Stomach (tissue), 9 donors: ENCODE data around the gene JAML. TPM values are rescaled to one million over a fixed set of nuclear protein-coding genes. Genes with fewer than 3 reads are reported as not detected.

Source experiments
- DNase-seq, 2 donors: peaks; one replicate each; pipeline versions ENCODE4 v3.0.0 to v3.0.0-alpha.2; 2013 to 2019
- H3K27ac ChIP-seq, 5 donors: fragments of 200-600 bp in 4 of 5; sonication (generic) in 4 of 5; one replicate each; pipeline ENCODE4 v1.5.1; 2013 to 2019; ENCODE audit warnings: mild to moderate bottlenecking in 1 of 5, moderate library complexity in 1 of 5
- H3K27me3 ChIP-seq, 3 donors: fragments of 200-600 bp; sonication (generic); one replicate each; pipeline ENCODE4 v1.5.1; 2017 to 2019; ENCODE audit warnings: mixed run types in 1 of 3
- H3K36me3 ChIP-seq, 4 donors: fragments of 200-600 bp; sonication (generic); 1 replicate in 3 of 4; 2 replicates in 1 of 4; pipeline ENCODE4 v1.5.1; 2016 to 2019
- H3K4me1 ChIP-seq, 4 donors: fragments of 200-600 bp; sonication (generic); one replicate each; pipeline ENCODE4 v1.5.1; 2016 to 2019
- H3K4me3 ChIP-seq, 4 donors: fragments of 200-600 bp; sonication (generic) in 3 of 4; one replicate each; pipeline ENCODE4 v1.5.1; 2016 to 2019; ENCODE audit warnings: mild to moderate bottlenecking in 1 of 4
- H3K9me3 ChIP-seq, 4 donors: fragments of 200-600 bp; sonication (generic); one replicate each; pipeline ENCODE4 v1.5.1; 2016 to 2019
- EP300 ChIP-seq: sonication (generic); formaldehyde crosslinking; IDR thresholded peaks from one replicate; pipeline ENCODE4 v1.6.1; 2017; ENCODE audit warnings: antibody characterized with exemption
- POLR2A ChIP-seq, 4 donors: fragments of 450-650 bp; IDR thresholded peaks; one replicate each; pipeline ENCODE4 v1.6.1; 2016; ENCODE audit warnings: antibody characterized with exemption in 4 of 4, control low read depth in 2 of 4, mild to moderate bottlenecking in 1 of 4, moderate library complexity in 1 of 4
- POLR2AphosphoS5 ChIP-seq, 3 donors: sonication (generic); formaldehyde crosslinking; IDR thresholded peaks; one replicate each; pipeline ENCODE4 v1.6.1; 2016; ENCODE audit warnings: antibody characterized with exemption in 3 of 3
- WGBS, 5 donors: extraction: QIAGEN DNeasy Blood & Tissue Kit in 3 of 5; methylation state at CpG; one replicate each; pipeline versions ENCODE4 v1.1.5 to v1.1.7; 2013 to 2018; 5-methylcytosine and 5-hydroxymethylcytosine counted together
- intact Hi-C: fragments of 100-400 bp; cut with DNase I; formaldehyde crosslinking; loops from one replicate; pipeline ENCODE4 v1.15.1; 2023; ENCODE audit warnings: low total_unique reads
- polyA plus RNA-seq, 3 donors: library from polyadenylated mRNA; stranded (reverse); fragments of 200-250 nt; gene quantifications; one replicate each; pipeline ENCODE4 v1.2.3, GENCODE V29; 2013
- total RNA-seq, 5 donors: library from RNA; depleted of rRNA; stranded (reverse); fragments of >200 nt; gene quantifications; one replicate each; pipeline versions ENCODE4 v1.1.0 to v1.2.3, GENCODE V29; 2014 to 2016
- TF ChIP-seq, protein P1 (sequence below), 7 experiments: fragments of 450-650 bp in 4 of 7; fragments of 200-600 bp in 3 of 7; sonication (generic) in 3 of 7; IDR thresholded peaks; one replicate each; pipeline ENCODE4 v1.5.1; 2016 to 2019; ENCODE audit warnings: antibody characterized with exemption in 7 of 7, control low read depth in 2 of 7, mild to moderate bottlenecking in 1 of 7
- donor health status: healthy with polysubstance abuse.
- donor health status: Bipolar disorder and iron deficiency.
- donor health status: healthy.

The JAML gene
- total and polyA plus RNA-seq, 8 donors = 3.7 to 35.0 (median 12.8) TPM

GRCh38 chr11:118238929-118239328, 14.1 kb upstream of the JAML start:
- Histone ChIP-seq H3K36me3 (peaks cover 0 to 12% (median 4%) of the 10 kb centered on the region in 4 donors), H3K4me1 (peaks cover 16 to 60% (median 21%) of the 10 kb centered on the region in 4 donors), H3K27ac (peak overlapping the region in 2 of 5 donors; percentile 85 to 89), H3K9me3 (no peaks in the 10 kb centered on the region), H3K27me3 (no peaks in the 10 kb centered on the region), H3K4me3 (no peak overlapping the region)
- TF ChIP-seq, protein P1, sequence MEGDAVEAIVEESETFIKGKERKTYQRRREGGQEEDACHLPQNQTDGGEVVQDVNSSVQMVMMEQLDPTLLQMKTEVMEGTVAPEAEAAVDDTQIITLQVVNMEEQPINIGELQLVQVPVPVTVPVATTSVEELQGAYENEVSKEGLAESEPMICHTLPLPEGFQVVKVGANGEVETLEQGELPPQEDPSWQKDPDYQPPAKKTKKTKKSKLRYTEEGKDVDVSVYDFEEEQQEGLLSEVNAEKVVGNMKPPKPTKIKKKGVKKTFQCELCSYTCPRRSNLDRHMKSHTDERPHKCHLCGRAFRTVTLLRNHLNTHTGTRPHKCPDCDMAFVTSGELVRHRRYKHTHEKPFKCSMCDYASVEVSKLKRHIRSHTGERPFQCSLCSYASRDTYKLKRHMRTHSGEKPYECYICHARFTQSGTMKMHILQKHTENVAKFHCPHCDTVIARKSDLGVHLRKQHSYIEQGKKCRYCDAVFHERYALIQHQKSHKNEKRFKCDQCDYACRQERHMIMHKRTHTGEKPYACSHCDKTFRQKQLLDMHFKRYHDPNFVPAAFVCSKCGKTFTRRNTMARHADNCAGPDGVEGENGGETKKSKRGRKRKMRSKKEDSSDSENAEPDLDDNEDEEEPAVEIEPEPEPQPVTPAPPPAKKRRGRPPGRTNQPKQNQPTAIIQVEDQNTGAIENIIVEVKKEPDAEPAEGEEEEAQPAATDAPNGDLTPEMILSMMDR (IDR thresholded peaks at IDR 0.05) = no peak
- TF ChIP-seq POLR2AphosphoS5 (IDR thresholded peaks at IDR 0.05) (no peak), EP300 (no peak), POLR2A (IDR thresholded peaks at IDR 0.05) (no peak)
- no peak for DNase-seq
- intact Hi-C loops = no loop called here
- 75 to 89% (median 79%) methylated on average over 1 of the region's 1 CpG for WGBS, 5 donors

DNA sequence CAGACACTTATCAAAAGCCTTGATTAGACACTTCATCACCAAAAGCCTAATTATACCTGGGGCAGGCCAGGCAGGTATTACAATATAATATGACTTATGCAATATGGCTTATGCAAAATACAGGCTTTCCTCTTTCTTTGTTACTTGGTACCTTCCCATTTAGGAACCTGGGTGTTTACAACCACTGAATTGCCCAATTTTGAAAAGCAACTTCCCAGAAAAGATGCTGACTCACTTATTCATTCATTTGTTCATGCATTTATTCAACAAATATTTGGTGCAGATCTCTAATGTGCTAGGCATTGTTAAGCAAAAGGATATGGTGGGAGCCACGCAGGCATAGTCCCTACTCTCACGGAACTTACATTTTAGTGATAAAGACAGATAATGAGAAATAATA, 13.6 kb upstream of the JAML start:
- H3K36me3 ChIP-seq = peaks cover 0 to 17% (median 7%) of the 10 kb centered on the region in 4 donors
- 89 to 100% (median 94%) methylated on average over 2 of the region's 2 CpGs for WGBS, 5 donors
- intact Hi-C loops = no loop called here
- peaks cover 16 to 60% (median 21%) of the 10 kb centered on the region in 4 donors for H3K4me1 ChIP-seq
- H3K27me3 ChIP-seq = peaks cover 0 to 2% (median 0%) of the 10 kb centered on the region in 3 donors
- H3K27ac ChIP-seq = peak overlapping the region in 2 of 5 donors; percentile 85 to 89
- TF ChIP-seq POLR2A (IDR thresholded peaks at IDR 0.05) (no peak), POLR2AphosphoS5 (IDR thresholded peaks at IDR 0.05) (no peak), EP300 (no peak)
- TF ChIP-seq, protein P1 (IDR thresholded peaks at IDR 0.05) = no peak
- DNase-seq = no peak
- H3K4me3 ChIP-seq = no peak overlapping the region
- H3K9me3 ChIP-seq = no peaks in the 10 kb centered on the region

DNA sequence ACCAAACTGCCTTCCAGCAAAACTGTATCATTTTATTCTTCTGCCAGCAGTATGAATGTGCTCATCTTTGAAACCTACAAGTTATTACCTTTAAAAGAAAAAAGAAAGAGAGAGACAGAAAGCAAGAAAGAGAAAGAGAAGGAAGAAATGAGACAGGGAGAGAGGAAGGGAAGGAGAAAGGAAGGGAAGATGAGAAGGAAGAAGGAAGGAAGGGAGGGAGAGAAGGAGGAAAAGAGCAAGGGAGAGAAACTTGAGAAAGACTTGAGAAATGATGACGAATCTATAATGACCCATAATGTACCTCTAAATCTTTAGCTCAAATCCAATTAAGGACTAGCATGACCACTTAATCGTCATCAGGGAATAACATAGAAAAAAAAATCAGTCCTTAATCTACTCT, 11.4 kb upstream of the JAML start:
- intact Hi-C loops = no loop called here
- WGBS, 5 donors = 36 to 72% (median 58%) methylated on average over 2 of the region's 2 CpGs
- DNase-seq = no peak
- H3K36me3 ChIP-seq = peaks cover 0 to 36% (median 21%) of the 10 kb centered on the region in 4 donors
- no peak overlapping the region for H3K4me3 ChIP-seq
- no peak for TF ChIP-seq POLR2AphosphoS5 (IDR thresholded peaks at IDR 0.05)
- no peak for TF ChIP-seq POLR2A (IDR thresholded peaks at IDR 0.05)
- TF ChIP-seq, protein P1 (IDR thresholded peaks at IDR 0.05) = no peak
- TF ChIP-seq EP300 = no peak
- H3K27me3 ChIP-seq = peaks cover 0 to 3% (median 0%) of the 10 kb centered on the region in 3 donors
- H3K27ac ChIP-seq = no peak overlapping the region
- no peaks in the 10 kb centered on the region for H3K9me3 ChIP-seq
- peaks cover 12 to 42% (median 15%) of the 10 kb centered on the region in 4 donors for H3K4me1 ChIP-seq

- WGBS, 5 donors = 92 to 97% (median 95%) methylated on average over 5 of the region's 5 CpGs
- intact Hi-C loops = no loop called here
- H3K27ac ChIP-seq = no peak overlapping the region
- no peak for DNase-seq
- TF ChIP-seq POLR2A (IDR thresholded peaks at IDR 0.05) (no peak), EP300 (no peak), POLR2AphosphoS5 (IDR thresholded peaks at IDR 0.05) (no peak)
- TF ChIP-seq, protein P1 (IDR thresholded peaks at IDR 0.05) = no peak
- H3K4me3 ChIP-seq = no peak overlapping the region
- H3K9me3 ChIP-seq = no peaks in the 10 kb centered on the region
- H3K36me3 ChIP-seq = peaks cover 0 to 44% (median 21%) of the 10 kb centered on the region in 4 donors
- peaks cover 0 to 37% (median 3%) of the 10 kb centered on the region in 4 donors for H3K4me1 ChIP-seq
- peaks cover 0 to 3% (median 0%) of the 10 kb centered on the region in 3 donors for H3K27me3 ChIP-seq
Observed at GRCh38 chr11:118234833-118235232, 10.0 kb upstream of the JAML start.
